ENCODE results near the gene BMP8A.
"Not testable (repeated sequence)": the region's sequence is repeated elsewhere in the genome, so short reads cannot be mapped to it uniquely, and the experiment has no call there.

Gene BMP8A, protein sequence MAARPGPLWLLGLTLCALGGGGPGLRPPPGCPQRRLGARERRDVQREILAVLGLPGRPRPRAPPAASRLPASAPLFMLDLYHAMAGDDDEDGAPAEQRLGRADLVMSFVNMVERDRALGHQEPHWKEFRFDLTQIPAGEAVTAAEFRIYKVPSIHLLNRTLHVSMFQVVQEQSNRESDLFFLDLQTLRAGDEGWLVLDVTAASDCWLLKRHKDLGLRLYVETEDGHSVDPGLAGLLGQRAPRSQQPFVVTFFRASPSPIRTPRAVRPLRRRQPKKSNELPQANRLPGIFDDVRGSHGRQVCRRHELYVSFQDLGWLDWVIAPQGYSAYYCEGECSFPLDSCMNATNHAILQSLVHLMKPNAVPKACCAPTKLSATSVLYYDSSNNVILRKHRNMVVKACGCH

GRCh38 chr1:39491146-39491921, at the start of gene BMP8A:
TSS of gene BMP8A (plus strand) at chr1:39491636. CDS start at chr1:39491992, 356 bp downstream.
- DNase-seq (ENCODE audit: low read depth in 3 of 3, low spot score in 1 of 3) = peak; percentile 22 to 58 (median 39)

- DNase-seq (ENCODE audit: low read depth in 3 of 3, low spot score in 1 of 3) = no peak
Observed at GRCh38 chr1:39441797-39442196, 49.6 kb upstream of the BMP8A start.

DNA sequence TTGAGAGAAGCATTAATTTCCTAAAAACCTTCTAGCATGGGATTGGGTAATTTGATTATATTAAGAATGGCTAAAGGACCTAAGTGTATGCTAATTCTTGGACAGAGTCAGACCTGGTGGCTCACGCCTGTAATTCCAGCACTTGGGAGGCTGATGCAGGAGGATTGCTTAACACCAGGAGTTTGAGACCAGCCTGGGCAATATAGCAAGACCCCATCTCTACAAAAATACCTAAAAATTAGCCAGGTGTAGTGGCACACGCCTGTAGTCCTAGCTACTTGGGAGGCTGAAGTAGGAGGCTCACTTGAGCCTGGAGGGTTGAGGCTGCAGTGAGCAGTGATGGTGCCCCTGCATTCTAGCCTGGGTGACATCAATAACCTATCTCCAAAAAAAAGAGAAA, 45.9 kb upstream of the BMP8A start:
- no peak for DNase-seq (ENCODE audit: low read depth in 3 of 3, low spot score in 1 of 3)

- DNase-seq (ENCODE audit: low read depth in 3 of 3, low spot score in 1 of 3) = no peak
Observed at GRCh38 chr1:39446986-39447567, 44.4 kb upstream of the BMP8A start.

DNA sequence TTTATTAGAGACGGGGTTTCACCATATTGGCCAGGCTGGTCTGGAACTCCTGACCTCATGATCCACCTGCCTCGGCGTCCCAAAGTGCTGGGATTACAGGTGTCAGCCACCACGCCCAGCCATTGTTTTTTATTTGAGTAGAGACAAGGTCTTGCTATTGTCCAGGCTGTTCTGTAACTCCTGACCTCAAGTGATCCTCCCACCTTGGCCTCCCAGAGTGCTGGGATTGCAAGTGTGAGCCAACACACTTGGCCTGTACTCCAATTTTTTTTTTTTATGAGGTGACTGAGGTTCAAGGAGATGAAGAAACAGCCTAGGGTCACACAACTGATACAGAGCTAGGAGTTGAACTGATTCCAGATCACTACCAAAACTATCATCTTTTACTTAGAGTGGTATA, 41.4 kb upstream of the BMP8A start:
- DNase-seq (ENCODE audit: low read depth in 3 of 3, low spot score in 1 of 3) = not testable (repeated sequence)

GRCh38 chr1:39450956-39451606, 40.4 kb upstream of the BMP8A start:
- no peak for DNase-seq (ENCODE audit: low read depth in 3 of 3, low spot score in 1 of 3)

DNA sequence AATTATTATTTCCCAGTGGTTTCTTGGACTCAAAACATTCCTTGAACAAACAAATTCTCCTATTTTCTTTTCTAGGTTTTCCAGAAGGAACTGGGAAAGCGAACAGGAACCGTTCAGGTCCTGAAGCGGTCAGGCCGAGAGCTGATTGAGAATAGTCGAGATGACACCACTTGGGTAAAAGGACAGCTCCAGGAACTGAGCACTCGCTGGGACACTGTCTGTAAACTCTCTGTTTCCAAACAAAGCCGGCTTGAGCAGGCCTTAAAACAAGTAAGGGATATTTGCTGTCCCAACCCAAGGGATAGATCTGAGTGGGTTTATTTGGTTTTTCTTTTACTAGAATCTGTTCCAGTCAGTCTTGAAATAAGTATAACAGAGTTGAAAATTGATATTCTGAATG, 39.4 kb upstream of the BMP8A start:
- no peak for DNase-seq (ENCODE audit: low read depth in 3 of 3, low spot score in 1 of 3)

DNA sequence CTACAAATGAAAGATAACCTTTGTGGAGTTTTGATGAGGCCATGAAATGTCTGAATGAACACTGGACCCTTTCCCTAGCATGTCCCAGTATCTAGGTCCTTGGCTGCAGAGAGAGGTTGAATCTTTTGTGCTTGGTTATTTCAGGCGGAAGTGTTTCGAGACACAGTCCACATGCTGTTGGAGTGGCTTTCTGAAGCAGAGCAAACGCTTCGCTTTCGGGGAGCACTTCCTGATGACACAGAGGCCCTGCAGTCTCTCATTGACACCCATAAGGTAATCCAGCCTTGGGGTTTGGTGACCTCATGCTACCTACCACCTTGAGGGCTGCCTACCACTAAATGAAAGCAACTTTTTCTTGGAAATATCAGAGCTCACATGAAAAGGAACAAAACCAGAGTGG, 38.9 kb upstream of the BMP8A start:
- no peak for DNase-seq (ENCODE audit: low read depth in 3 of 3, low spot score in 1 of 3)

GRCh38 chr1:39453603-39454002, 37.8 kb upstream of the BMP8A start:
- DNase-seq (ENCODE audit: low read depth in 3 of 3, low spot score in 1 of 3) = no peak

DNA sequence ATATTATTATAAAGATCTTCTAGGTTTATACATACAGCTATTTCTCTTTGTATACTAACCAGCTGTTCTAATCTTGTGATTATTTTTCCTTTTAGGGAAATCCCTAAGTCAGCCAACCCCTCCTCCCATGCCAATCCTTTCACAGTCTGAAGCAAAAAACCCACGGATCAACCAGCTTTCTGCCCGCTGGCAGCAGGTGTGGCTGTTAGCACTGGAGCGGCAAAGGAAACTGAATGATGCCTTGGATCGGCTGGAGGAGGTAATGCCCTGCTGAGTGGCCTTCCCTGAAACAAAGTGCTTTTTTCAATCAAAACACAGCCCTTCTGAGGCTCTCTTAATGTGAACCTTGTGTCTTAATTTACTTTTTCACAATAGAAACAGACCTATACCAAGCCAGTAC, 32.4 kb upstream of the BMP8A start:
- DNase-seq (ENCODE audit: low read depth in 3 of 3, low spot score in 1 of 3) = no peak

DNA sequence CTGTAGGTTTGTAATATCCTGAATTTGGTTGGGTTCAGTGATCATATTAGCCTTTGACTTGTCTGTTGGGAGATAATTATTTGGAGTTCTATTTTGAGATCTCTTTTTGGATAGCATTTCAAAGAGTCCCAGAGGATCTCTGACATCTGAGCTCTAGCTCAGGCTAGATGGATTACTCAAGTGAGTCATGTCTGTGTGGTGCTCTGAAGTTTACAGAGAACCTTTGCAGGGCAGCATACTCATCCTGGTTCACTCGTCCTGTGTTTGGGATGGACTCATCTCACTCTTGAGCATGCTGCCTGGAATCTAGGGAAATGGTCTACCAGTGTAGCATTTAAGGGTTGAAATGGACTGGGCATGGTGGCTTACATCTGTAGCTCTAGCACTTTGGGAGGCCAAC, 29.4 kb upstream of the BMP8A start:
- DNase-seq (ENCODE audit: low read depth in 3 of 3, low spot score in 1 of 3) = no peak

DNA sequence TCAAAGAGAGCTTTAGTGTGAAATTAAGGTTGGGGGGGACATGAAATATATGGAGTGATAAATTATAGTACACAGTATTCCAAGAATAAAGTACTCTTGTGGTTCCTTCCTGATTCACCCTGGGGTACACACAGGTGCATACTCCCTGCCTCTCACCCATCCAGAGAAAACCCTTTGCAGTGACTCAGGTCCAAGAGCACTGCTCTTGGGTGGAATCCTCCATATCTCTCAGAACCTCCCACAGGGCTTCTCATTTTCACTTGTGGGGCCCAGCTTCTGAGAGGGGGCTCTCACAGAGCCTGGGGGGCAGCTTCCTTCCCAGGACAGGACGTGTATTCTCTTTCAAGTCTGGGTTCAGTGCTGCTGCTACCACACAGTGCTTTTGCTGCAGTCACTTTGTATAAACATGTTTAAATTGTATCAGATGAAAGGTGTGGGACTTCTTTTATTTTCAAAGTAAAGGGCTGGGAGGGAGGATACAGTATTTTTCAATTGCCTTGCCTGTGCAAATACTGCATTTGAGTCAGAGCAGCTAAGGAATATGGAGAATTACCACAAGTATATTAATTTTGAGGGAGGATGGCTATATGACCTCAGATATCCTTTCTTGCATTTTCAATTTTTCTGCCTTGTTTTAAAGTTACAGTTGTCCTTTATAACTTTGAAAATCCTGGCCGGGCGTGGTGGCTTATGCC, 24.9 kb upstream of the BMP8A start:
- DNase-seq (ENCODE audit: low read depth in 3 of 3, low spot score in 1 of 3) = no peak

- not testable (repeated sequence) for DNase-seq (ENCODE audit: low read depth in 3 of 3, low spot score in 1 of 3)
Observed at GRCh38 chr1:39467108-39467720, 24.2 kb upstream of the BMP8A start.

- DNase-seq (ENCODE audit: low read depth in 3 of 3, low spot score in 1 of 3) = no peak
Observed at GRCh38 chr1:39469150-39469549, 22.3 kb upstream of the BMP8A start.

GRCh38 chr1:39470040-39470439, 21.4 kb upstream of the BMP8A start:
- DNase-seq (ENCODE audit: low read depth in 3 of 3, low spot score in 1 of 3) = no peak

DNA sequence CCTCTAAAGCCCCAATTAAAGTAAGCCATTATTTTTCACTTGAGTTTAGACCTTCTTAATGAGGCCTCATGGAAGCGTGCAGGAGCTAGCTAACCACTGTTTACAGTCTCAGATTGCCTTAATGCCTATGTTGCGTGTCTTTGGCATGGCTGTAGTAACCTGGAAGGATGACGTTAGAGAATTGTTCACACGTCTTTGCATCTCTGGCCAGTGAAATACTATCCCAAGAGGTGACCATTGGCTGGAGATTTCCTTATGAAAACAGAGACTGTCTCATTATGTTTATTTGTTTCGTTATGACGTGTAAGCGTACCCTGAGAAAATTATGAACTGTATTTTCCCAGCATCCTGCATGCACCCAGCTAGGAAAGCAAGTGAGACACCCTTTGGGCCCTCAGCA, 18.6 kb upstream of the BMP8A start:
- DNase-seq (ENCODE audit: low read depth in 3 of 3, low spot score in 1 of 3) = no peak

DNA sequence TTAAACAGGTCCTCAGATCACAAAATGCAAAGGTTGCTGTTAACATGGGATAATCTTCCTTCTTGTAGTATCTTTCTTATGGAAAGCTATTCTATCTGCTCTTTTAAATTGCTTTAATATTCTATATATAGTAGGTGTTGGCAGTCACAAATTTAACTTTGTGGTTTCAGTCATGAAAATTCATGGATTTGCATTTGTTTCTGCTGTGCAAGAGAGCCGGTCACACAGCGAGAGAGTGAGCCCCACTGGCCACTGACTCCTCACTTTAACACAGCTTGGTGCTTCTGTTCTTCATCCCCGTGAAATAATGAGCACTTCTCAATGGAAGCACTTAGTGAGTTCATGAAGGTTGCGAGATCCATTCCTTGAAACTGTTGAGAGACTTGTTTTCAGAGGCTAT, 18.1 kb upstream of the BMP8A start:
- no peak for DNase-seq (ENCODE audit: low read depth in 3 of 3, low spot score in 1 of 3)

DNA sequence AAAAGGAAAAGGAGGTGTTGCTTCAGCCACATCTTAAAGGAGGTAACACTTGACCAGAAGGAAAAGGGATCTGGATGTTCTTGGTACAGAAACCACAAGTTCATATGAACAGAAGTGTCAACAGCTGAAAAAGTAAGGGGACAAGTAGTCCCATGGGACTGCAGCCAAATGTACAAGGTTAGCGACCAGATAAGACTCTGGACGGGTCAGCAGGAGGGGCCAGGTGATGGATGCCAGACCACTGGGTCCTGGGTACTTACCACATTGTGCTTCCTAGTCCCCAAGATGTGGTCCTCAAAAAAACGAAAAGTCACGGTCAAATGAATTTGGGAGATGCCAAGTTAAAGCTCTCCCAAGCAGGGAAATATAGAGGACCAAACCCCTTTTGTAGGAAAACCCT, 16.6 kb upstream of the BMP8A start:
- no peak for DNase-seq (ENCODE audit: low read depth in 3 of 3, low spot score in 1 of 3)

DNA sequence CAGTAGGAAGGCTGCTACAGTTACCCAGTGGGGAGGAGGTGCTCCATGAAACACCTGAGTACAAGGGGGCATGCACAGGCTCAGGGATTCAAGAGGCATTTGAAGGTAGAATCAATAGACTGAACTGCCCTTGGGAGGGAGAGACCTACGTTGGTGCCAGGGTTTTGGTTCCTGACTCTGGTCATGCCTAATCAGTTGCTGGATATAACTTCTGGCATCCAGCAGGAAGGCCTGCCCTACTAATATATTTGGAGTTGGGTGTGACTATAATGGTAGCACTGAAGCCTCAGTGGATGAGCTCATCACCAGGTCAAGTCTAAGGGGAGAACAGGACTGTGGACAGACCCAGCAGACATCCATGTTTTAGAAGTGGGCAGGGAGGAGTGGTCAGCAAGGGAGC, 15.9 kb upstream of the BMP8A start:
- DNase-seq (ENCODE audit: low read depth in 3 of 3, low spot score in 1 of 3) = not testable (repeated sequence)

- DNase-seq (ENCODE audit: low read depth in 3 of 3, low spot score in 1 of 3) = no peak
Observed at GRCh38 chr1:39478126-39478915, 13.1 kb upstream of the BMP8A start.
